VCaP (cell line): ENCODE data around the gene SIK3.

Experiments
- H3K27ac ChIP-seq: fragments of 450-650 bp; 2 replicates; pipeline ENCODE4 v1.5.1; 2017
- TF ChIP-seq, protein P1 (sequence below): fragments of 450-650 bp; conservative IDR thresholded peaks from 2 replicates; pipeline ENCODE4 v1.5.1; 2017; ENCODE audit warnings: mild to moderate bottlenecking, moderate library complexity

Gene SIK3

DNA sequence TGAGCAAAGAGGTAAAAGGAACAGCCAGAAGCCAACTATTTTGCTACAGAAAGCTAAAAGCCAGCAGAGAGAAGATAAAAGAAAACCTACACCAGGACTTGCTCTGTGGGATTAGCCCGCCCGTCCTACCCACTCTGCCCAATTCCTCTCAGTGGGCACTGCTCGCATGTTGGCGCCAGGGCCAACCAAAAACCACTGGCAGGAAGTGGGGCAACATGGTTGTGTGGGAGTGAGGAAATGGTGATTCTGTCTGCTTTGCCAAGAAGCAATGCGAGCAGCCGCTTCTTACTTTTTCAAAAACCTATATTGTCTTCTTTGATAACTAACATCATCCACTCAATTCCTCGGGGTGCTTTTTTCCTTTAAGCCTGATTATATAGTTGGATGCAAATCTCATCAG is 246.6 kb downstream of the SIK3 start:
- TF ChIP-seq, protein P1, sequence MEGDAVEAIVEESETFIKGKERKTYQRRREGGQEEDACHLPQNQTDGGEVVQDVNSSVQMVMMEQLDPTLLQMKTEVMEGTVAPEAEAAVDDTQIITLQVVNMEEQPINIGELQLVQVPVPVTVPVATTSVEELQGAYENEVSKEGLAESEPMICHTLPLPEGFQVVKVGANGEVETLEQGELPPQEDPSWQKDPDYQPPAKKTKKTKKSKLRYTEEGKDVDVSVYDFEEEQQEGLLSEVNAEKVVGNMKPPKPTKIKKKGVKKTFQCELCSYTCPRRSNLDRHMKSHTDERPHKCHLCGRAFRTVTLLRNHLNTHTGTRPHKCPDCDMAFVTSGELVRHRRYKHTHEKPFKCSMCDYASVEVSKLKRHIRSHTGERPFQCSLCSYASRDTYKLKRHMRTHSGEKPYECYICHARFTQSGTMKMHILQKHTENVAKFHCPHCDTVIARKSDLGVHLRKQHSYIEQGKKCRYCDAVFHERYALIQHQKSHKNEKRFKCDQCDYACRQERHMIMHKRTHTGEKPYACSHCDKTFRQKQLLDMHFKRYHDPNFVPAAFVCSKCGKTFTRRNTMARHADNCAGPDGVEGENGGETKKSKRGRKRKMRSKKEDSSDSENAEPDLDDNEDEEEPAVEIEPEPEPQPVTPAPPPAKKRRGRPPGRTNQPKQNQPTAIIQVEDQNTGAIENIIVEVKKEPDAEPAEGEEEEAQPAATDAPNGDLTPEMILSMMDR: no peak

DNA sequence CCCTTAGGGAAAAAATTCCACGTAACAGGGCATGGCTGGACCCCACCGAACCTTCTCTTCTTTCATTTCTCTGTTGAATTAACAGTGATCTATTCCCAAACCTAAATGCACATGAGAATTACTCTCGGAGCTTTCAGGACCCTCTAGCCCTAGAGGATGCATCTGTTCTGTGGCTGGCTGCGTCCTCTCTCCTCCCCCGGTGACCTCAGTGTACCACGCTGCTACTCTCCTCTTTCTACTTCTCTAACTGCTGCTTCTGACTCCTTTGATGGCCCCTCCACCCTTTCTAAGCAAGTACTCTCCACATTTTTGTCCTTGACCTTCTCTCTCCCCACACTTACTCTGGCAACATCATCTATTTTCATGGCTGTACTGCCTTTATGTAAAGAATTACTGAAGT is 248.7 kb downstream of the SIK3 start:
- TF ChIP-seq, protein P1: no peak
- H3K27ac ChIP-seq: no peak overlapping the region

More for the DNA sequence above, 246.6 kb downstream of the SIK3 start:
- peak overlapping the region; percentile 83 for H3K27ac ChIP-seq

DNA sequence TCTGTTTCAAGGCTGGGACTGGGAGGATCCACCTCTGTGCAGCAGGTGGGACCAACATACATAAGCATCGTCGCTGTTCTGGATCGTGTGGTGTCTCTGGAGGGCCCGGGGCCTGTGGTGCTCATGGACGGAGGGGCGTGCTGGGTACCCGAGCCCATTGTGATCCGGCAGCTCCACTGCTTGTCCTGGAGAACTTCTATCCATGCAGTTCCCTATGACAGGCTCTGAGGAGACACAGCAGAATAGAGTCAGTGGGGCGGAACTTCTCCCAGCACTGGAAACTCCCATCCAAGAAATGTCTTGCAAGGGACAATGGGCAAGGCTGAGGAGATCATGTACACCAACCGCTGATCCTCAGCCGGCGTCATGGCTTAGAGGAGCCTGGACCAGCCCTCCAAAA is 249.2 kb downstream of the SIK3 start:
- TF ChIP-seq, protein P1: no peak
- no peak overlapping the region for H3K27ac ChIP-seq

DNA sequence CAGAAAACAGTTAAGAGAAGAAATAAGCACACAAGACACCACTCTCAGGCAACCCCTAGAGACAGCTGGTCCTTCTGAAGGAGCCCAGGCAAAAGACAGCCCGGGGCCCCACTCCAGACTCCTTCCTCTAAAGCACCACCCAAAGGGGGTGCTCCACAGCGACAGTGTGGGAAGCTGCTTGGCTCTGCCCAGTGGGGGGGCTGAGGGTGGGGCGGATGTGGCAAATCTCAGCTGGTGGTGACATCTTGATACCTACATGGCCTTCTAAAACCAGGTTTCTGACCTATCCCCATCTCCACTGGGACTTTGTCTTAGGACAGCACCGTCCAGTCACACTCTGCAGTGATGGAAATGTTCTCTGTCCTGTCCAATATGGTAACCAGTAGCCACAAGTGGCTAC is 250.6 kb downstream of the SIK3 start:
- H3K27ac ChIP-seq: no peak overlapping the region
- TF ChIP-seq, protein P1: no peak

DNA sequence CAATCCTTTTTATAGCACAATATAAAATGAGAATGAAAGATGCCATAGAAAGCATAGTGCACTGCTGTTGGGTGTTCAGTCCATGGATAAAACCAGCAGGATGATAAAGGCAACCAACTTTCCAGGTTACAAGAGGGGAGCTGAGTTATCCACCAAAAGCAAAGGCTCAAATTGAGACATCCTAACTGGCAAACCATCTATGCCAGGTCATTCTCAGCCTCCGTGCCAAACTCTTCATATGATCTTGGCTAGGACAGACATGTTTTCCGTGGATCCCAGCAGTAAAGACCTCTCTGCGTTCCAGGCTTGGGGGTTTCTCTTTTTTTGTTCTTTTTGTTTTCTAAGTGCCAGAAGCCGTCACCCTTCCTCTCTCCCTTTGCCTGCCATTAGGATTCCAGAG is 253.5 kb downstream of the SIK3 start:
- TF ChIP-seq, protein P1: no peak

DNA sequence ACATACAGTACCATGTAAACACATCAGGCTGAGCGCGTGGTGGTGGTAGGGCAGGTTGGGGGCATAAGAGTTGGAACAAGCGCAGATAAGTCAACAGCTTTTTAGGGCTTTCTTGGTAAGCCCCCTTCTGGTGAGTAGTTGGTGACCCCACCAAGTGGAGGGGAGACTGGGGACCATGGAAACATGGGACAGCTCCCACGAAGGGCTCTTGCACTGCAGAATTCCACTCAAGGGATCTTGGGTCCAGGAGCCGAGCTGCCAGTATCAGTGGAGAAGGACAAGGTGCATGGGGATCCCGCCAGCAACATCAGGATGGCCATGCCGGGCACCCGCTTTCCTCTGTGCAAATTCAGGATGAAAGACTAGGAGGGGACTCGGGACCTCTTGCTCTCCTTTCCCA is 254.6 kb downstream of the SIK3 start:
- TF ChIP-seq, protein P1: no peak
- no peak overlapping the region for H3K27ac ChIP-seq

More for the DNA sequence above, 253.5 kb downstream of the SIK3 start:
- H3K27ac ChIP-seq: no peak overlapping the region

DNA sequence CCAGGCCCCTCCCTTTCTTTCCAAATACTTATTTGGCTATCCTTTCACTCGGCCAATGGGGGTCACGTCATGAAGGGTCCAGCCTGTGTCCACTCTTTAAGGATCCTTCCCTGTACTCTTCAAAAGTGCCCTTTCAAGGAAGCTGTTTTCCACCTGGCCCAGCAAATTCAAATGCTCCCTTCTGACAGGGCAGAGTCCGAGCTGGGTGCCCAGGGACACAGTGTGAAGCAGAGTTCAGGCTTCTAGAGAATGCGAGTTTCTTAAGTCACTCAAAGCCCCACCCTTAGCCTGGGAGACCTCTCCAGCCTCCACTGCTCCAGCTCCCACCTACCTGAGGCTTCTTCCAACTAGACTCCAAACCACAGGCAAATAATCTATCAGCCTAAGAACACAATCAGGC is 255.3 kb downstream of the SIK3 start:
- H3K27ac ChIP-seq: no peak overlapping the region
- TF ChIP-seq, protein P1: no peak

DNA sequence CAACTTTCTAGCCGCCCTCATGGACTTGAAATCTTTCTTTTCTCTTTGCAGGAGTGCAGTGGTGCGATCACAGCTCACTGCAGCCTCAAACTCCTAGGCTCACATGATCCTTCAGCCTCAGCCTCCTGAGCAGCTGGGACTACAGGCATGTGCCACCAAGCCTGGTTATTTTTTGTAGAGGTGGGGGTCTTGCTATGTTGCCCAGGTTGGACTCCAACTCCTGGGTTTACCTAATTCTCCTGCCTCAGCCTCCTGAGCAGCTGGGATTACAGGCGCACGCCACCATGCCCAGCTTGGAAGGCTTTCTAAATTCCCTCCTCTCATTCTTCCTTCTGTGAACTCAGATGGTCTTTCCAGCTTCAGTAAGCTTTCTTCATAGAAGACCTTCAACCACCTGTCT is 256.1 kb downstream of the SIK3 start:
- H3K27ac ChIP-seq: no peak overlapping the region
- TF ChIP-seq, protein P1: no peak
